Suprapubic skin (tissue), 3 donors: ENCODE results near the gene SLC24A4.

Source experiments
- POLR2A ChIP-seq, 2 donors: fragments of 450-650 bp; IDR thresholded peaks; one replicate each; pipeline ENCODE4 v1.6.1; 2017; ENCODE audit warnings: antibody characterized with exemption in 2 of 2, mild to moderate bottlenecking in 2 of 2, moderate library complexity in 2 of 2
- TF ChIP-seq, protein P1 (sequence below), 2 donors: fragments of 200-600 bp in 1 of 2; fragments of 450-650 bp in 1 of 2; sonication (generic) in 1 of 2; IDR thresholded peaks; one replicate each; pipeline ENCODE4 v1.5.1; 2016 to 2019; ENCODE audit warnings: antibody characterized with exemption in 2 of 2, mild to moderate bottlenecking in 1 of 2, moderate library complexity in 1 of 2

DNA sequence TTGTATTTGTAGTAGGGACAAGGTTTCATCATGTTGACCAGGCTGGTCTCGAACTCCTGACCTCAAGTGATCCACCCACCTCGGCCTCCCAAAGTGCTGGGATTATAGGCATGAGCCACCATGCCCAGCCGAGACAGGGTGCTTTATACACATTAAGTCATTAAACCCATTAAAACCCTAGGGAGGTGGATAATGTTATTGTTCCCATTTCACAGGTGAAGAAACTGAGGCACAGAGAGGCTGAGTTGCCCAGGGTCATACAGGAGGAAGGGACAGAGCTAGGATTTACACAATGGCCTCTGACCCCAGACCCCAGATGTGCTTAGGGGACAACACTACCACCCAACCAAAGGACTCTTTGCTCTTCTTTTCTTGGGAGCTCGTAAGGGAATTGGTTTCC, 139.6 kb downstream of the SLC24A4 start:
- TF ChIP-seq, protein P1, sequence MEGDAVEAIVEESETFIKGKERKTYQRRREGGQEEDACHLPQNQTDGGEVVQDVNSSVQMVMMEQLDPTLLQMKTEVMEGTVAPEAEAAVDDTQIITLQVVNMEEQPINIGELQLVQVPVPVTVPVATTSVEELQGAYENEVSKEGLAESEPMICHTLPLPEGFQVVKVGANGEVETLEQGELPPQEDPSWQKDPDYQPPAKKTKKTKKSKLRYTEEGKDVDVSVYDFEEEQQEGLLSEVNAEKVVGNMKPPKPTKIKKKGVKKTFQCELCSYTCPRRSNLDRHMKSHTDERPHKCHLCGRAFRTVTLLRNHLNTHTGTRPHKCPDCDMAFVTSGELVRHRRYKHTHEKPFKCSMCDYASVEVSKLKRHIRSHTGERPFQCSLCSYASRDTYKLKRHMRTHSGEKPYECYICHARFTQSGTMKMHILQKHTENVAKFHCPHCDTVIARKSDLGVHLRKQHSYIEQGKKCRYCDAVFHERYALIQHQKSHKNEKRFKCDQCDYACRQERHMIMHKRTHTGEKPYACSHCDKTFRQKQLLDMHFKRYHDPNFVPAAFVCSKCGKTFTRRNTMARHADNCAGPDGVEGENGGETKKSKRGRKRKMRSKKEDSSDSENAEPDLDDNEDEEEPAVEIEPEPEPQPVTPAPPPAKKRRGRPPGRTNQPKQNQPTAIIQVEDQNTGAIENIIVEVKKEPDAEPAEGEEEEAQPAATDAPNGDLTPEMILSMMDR (IDR thresholded peaks at IDR 0.05): no peak
- no peak for TF ChIP-seq POLR2A (IDR thresholded peaks at IDR 0.05)
